GM19372 (cell line): ENCODE results near the gene HDAC11.
"Not testable (repeated sequence)": the region's sequence is repeated elsewhere in the genome, so short reads cannot be mapped to it uniquely, and the experiment has no call there.

Source experiments
- ATAC-seq: cut with Tn5 transposase; IDR thresholded peaks from one replicate; pipeline ENCODE4 v1.9.1; 2021; ENCODE audit warnings: mild to moderate bottlenecking, low read depth, moderate library complexity; ENCODE audit not compliant: unreplicated experiment

The HDAC11 gene, protein sequence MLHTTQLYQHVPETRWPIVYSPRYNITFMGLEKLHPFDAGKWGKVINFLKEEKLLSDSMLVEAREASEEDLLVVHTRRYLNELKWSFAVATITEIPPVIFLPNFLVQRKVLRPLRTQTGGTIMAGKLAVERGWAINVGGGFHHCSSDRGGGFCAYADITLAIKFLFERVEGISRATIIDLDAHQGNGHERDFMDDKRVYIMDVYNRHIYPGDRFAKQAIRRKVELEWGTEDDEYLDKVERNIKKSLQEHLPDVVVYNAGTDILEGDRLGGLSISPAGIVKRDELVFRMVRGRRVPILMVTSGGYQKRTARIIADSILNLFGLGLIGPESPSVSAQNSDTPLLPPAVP

DNA sequence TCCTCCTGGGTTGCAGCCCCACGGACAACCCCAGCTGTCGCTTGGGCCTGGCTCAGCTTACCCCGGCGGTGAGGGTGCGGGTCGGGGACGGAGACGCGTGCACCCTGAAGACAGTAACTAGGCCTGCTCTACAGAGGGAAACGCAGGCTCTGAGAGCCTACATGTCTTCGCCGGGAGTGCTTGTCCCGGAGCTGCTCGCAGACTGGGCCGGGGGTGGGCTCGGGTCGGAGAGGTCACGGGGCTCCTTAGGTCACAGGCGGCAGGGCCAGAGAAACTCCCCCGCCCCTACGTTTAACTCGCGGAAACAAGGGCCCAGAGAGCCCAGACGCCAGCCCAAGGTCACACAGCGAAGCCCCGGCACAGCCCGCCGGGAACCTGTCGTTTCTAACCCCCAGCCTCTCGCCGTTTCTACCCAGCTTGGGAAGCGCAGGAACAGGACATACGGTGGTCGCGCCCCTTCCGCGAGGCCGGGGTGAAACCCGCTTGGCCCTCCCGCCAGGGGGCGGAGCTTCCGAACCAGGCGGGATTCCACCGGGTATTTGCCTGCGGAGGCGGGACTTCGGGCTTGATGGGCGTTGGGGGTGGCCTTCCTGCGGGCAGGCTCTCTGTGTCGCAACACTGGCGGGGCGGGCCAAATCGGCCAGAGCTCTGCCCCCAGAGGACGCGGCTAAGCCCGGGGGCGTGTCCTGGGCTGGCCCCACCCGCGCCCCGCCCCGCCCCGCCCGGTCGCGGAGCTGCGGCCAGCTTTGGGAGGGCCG is at the start of gene HDAC11:
HDAC11 (plus strand) TSS at position 725 of the 758 bp plus-strand sequence. CDS start 42 bp downstream, outside the sequence.
- ATAC-seq, result peak; percentile 95

GRCh38 chr3:13430411-13430875 is 49.7 kb upstream of the HDAC11 start:
- ATAC-seq, result not testable (repeated sequence)

GRCh38 chr3:13432093-13432492 is 48.0 kb upstream of the HDAC11 start:
- no peak for ATAC-seq

DNA sequence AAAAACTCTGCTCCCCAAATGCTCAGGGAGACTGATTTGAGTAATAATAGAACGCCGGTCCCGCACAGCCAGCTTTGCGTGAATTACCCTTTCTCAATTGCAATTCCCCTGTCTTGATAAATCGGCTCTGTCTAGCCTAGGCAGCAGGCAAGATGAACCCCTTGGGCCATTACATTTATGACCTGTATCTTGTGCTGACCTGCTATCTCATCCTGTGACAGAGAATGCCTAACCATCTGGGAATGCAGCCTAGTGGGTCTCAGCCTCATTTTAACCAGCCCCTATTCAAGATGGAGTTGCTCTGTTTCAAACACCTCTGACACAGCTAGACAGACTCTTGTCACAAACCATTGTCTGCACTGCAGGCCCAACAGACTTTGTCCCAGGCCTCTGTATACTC is 46.2 kb upstream of the HDAC11 start:
- ATAC-seq, result no peak

GRCh38 chr3:13436213-13436612 is 43.9 kb upstream of the HDAC11 start:
- not testable (repeated sequence) for ATAC-seq

DNA sequence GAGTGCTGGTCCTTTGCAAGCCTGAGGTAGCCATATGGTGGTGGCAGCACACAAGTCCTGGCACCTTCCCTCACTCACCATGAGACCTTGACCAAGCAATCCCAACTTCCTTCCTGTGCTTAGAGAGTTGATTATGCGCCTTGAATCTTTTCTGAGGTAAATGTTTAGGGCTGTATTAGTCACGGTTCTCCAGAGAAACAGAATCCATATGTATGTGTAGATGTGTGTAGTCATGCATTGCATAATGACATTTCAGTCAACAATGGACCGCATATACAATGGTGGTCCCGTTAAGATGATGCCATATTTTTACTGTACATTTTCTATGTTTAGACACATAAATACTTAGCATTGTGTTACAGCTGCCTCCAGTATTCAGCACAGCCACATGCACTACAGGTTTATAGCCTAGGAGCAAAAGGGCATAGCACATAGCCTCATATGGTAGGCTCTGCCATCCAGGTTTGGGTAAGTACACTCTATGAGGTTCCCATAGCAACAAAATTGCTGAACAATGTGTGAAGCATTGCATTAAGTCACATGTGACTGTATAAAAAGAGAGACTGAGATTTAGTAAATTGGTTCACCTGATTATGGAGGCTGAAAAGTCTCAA is 39.8 kb upstream of the HDAC11 start:
- ATAC-seq, result no peak

GRCh38 chr3:13442882-13443281 is 37.2 kb upstream of the HDAC11 start:
- not testable (repeated sequence) for ATAC-seq

DNA sequence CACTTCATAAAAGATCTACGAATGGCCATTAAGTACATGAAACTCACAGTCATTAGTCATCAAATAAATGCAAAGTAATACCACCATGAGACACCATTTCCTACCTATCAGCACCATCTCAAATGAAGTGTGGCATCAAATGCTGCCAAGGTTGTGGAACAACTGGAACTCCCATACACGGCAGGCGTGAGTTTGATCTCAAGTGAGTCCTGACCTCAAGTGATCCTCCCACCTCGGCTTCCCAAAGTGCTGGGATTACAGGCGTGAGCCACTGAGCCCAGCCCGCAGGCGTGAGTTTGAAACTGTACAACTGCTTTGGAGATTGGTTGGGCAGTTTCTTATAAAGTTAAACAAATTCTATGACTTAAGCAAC is 28.8 kb upstream of the HDAC11 start:
- no peak for ATAC-seq

DNA sequence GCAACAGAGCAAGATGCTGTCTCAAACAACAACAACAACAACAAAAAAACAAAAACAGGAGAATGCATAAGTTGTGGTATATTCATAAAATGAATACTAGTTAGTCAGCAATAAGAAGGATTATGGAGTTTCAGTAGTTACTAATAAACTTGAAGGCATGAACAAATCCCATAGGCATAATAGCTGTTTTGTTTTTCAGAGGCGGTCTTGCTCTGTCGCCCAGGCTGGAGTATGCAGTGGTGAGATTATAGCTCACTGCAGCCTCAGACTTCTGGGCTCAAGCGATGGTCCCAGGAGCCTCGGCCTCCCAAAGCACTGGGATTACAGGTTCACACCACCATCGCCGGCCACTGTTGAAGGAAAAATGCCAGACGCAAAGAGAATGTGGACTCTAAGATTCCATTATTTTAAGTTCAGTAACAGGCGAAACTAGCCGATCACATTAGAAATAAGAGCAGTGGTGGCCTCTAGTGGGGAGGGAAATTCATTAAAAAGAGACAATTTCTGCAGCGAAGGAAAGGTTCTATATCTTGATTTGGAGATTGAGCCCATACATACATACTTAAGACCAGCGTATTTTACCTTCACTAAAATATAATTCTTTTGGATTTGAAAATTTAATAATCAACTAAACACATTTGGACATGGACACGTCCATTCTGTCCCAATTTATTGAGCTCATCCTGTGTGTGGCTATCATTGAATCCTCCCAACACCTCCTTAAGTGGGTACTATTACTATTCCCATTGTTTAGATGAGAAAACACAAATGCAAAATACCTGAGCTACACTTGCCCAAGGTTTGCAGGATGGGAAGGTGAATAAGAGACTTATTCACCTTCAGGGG is 27.4 kb upstream of the HDAC11 start:
- no peak for ATAC-seq

GRCh38 chr3:13455644-13456043 is 24.5 kb upstream of the HDAC11 start:
- ATAC-seq, result no peak

- ATAC-seq, result no peak
Observed at GRCh38 chr3:13457593-13457992, 22.5 kb upstream of the HDAC11 start.

GRCh38 chr3:13459605-13460340 is 20.3 kb upstream of the HDAC11 start:
- ATAC-seq, result no peak

GRCh38 chr3:13460341-13460736 is 19.8 kb upstream of the HDAC11 start:
- no peak for ATAC-seq

DNA sequence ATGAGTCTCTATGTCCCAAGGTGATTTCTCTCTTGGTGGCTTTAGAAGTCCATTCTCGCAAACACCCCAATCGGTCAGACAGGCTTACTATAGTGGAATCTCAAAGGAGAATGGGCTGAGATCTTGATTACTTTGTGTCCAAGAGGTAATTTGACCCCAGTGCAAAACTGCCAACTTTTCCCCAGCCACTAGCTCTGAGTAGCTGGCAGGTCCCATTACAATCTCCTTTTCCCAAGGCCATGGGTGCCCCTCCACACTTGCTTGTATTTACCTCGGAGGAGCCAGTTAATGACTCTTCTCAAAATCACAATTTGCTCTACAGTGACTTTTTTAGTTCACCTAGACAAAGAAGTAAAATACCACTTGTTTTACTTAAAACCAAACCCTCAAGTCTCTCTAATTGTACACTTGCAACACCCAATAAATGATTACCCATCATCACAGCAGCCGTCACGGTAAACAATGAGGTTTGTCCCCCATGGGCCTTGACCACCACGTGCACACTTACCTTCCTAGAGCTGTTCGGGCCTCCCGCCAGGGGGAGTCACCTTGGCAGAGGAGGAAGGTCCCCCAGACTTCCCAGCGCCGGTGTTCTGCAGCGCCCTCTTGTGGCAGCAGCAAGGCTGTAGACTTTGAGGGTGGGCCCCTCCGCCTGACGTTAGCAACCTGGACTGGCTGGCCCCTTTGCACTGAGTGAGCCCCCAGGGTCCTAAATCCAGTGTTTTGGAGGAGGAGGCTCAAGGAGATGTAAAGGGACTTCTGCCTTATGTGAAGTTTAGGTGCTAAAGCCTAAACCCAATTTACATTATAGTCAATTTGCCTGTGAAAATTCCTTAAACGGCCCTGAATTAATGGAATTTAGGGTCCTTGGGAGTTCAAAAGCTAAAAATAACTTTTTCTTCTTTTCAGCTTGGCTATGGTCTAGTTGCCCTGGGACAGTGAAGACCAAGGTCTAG is 18.7 kb upstream of the HDAC11 start:
- ATAC-seq, result no peak

- no peak for ATAC-seq
Observed at GRCh38 chr3:13462125-13462629, 17.9 kb upstream of the HDAC11 start.

DNA sequence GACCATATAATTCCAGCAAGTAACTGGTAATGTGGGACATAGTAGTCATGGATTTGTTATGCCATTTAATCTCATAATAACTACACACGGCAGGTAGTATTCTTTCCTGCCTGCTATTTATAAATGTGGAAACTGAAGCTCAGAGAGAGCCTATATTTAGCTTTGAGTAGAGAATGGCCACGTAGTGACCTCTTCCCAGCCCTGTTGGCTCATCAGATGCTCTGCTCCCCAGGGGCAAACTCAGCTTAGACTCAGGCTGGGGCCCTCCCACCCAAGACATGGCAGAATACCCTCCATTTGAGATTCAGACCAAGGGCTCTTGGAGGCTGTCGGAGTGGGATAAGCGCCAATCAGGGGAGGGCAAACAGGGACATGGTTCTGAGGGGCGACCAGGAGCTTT is 17.3 kb upstream of the HDAC11 start:
- ATAC-seq, result no peak

DNA sequence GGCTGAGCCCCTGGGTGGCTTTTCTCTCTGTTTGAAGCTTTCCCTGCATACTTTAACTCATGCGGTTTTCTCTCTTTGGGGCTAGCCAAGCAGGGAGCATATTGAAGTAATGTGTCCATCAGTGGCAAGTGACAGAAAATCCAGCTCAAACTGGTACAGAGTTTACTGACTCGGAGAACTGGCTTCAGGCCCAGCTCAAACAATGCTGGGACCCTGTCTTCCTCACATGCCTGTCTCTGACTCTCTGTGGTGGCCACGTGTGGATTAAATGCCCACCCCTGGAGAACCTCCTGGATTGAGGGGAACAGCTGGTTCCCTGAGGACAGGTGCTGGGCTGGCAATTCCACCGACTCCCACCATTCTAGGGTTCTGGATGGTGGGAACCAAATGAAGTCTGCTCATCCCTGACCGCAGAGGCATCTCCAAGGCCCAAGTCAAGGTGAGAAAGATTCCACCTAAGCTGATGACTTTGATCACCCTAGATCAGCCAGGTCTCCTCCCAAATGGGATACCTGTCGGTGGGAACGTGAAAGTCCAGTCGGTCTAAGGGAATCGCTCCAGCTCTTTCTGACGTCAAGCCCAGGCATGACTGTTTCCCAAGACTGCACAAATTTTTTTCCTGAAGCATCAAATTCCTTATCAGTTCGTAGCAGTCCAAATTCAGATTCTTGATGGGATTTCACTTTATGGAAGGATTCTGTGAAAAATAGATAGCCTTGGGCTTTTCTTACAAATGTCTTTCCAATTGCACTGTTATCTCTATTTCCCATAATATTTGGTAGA is 16.3 kb upstream of the HDAC11 start:
- no peak for ATAC-seq
